GM20000 (cell line): ENCODE measurements around the gene PACS1.

Experiments used
- DNase-seq: peaks from one replicate; pipeline ENCODE4 v3.0.0; 2012; ENCODE audit warnings: low spot score
- TF ChIP-seq, protein P1 (sequence below): IDR thresholded peaks from 2 replicates; pipeline ENCODE4 v1.5.1; 2012; ENCODE audit warnings: mild to moderate bottlenecking, control low read depth; ENCODE audit errors: extremely low read depth, missing control alignments

The PACS1 gene

DNA sequence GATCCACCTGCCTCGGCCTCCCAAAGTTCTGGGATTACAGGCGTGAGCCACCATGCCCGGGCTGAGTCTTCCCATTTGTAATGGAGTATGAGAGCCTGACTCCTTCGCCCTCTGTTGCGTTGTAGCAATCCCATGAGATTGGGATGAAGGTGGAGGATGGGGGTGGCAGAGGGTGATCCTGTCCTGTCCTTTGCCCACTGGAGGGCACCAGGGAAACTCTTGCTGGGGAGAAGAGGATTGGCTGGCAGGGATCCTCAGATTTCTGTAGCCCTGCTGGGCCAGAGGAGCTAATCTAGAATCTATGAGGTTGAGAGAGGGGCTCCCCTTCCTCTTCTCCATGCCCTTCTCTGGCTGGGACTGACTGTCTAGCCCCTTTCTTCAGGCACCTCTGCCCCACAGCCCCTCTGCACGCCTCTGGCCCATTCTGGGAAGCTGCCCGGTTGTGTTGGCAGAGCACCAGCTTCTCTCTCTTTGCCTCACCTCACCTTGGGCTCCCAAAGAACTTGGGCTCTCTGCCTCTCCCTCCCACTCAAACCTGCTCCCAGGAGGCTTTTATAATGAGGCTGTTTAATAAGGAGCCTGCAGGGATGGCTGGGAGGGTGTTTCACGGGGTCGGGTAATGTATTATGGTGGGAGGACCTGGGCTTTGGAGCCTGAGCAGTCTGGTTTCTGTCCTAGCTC is 34.3 kb upstream of the PACS1 start:
- peak; percentile 10 for DNase-seq
- TF ChIP-seq, protein P1, sequence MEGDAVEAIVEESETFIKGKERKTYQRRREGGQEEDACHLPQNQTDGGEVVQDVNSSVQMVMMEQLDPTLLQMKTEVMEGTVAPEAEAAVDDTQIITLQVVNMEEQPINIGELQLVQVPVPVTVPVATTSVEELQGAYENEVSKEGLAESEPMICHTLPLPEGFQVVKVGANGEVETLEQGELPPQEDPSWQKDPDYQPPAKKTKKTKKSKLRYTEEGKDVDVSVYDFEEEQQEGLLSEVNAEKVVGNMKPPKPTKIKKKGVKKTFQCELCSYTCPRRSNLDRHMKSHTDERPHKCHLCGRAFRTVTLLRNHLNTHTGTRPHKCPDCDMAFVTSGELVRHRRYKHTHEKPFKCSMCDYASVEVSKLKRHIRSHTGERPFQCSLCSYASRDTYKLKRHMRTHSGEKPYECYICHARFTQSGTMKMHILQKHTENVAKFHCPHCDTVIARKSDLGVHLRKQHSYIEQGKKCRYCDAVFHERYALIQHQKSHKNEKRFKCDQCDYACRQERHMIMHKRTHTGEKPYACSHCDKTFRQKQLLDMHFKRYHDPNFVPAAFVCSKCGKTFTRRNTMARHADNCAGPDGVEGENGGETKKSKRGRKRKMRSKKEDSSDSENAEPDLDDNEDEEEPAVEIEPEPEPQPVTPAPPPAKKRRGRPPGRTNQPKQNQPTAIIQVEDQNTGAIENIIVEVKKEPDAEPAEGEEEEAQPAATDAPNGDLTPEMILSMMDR, result no peak

DNA sequence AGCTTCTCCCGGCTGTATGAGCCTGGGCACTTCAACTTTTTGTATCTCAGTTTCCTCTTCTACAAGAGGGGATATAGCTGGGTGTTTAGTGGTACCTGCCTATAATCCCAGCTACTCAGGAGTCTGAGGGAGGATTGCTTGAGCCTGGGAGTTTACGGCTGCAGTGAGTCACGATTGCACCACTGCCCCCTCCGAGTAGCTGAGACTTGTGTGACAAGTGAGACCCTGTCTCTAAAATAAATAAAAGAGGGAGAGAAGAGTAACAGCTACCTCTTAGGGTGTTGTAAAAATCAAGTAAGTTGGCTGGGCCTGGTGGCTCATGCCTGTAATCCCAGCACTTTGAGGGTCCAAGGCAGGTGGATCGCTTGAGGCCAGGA is 33.8 kb upstream of the PACS1 start:
- no peak for DNase-seq
- TF ChIP-seq, protein P1, result no peak

DNA sequence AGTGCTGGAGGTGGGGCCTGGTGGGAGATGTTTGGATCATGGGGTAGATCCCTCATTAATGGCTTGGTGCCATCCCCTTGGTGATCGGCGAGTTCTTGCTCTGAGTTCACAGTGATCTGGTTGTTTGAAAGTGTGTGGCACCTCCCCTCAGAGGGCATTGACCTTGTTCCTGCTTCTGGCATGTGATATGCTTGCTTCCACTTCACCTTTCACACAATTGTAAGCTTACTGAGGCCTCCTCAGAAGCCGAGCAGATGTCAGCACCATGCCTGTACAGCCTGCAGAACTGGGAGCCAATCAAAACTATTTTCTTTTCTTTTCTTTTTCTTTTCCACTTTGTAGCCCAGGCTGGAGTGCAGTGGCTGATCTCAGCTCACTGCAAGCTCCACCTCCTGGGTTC is 32.7 kb upstream of the PACS1 start:
- DNase-seq, result no peak
- TF ChIP-seq, protein P1, result no peak

DNA sequence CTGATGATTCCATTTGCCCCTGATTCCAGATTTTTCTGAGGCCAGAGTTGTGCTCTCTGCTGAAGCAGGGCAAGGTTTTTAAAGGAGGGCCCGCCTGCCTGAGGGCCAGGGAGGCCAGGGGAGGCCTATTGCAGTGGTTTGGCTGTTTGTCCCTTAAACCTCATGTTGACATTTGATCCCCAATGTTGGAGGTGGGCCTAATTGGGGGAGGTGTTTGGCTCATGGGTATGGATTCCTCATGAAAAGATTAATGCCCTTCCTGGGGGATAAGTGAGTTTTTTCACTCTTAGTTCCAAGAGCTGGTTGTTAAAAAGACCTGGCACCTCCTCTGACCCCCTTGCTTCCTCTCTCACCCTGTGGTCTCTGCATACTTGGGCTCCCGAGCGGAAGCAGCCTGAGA is 30.3 kb upstream of the PACS1 start:
- TF ChIP-seq, protein P1, result no peak
- DNase-seq, result no peak

DNA sequence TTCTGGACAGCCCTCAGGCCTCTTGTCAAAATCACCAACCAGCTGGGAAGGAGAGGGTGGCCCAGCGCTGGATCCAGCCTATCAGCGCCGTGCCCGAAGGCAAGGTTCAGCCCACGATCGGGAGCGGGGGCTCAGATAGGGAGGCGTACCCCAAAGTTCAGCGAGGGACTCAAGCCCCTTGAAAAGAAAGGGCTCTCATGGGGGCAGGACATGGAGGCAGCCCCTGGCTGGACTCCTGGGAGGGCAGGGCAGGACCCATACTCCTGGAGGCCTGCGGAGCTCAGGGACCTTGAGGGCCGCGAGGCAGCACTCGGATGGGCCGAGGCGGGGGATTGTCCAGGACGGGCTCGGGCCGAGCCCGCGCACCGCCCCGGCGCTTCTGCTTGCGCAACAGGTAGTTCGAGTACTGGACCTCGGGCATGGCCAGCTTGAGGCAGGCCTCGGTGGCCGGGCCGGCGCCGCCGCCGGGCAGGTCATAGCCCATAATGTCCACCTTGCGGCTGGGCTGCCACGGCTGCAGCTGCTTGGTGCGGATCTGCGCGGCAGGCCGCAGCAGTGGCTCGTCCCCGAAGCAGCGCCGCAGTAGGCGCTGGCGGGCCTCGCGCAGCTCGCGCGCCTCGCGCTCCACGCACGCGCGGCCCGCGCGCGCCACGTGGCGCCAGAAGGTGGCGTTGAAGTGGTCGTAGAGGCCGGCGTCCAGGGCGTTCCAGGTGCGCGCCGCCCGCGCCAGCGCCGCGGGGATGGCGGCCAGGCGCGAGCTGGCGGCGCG is 27.7 kb upstream of the PACS1 start:
- TF ChIP-seq, protein P1, result no peak
- no peak for DNase-seq

DNA sequence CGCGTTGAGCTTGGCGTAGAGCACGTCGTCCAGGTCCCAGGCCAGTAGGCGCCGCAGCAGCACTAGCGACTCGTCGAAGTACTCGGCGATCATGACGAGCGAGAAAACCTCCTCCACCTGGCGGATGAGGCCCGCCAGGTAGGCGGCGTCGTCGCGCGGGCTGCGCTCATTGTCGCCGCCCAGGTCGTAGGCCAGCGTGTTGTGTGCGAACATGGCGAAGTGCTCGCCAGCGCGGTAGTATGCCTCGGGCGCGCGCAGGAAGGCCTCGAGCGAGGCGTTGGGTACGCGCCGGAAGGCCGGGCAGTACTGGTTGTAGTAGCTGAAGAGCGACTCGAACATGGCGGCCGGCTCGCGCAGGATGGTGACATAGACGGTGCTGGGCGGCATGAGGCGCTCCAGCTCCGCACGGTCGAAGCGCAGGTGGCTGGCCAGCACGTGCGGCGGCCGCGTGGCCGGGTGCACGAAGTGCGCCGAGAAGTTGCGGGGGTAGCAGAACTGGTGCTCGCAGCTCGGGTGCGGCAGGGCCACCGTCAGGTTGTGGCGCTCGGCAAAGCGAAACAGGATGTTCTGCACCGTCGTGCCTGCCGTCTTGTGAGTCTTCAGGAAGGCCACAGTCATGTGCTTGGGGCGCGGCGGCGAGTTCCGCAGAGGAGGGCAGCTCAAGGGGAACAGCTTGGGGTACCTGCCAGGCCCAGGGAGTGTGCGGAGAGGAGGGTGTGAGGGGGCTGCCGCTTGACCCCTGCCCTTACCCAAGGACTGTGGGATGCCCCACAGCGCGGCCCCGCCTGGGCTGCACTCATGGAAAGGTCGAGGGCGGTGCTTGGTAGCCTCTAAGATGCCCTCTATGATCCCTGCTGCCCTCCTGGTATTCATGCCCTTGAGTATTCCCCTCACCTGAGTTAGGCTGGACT is 26.8 kb upstream of the PACS1 start:
- TF ChIP-seq, protein P1, result no peak
- DNase-seq, result peak; percentile 15
